ENCODE results near the gene DRAP1. TPM values are rescaled to one million over a fixed set of nuclear protein-coding genes. Genes with fewer than 3 reads are reported as not detected.

The DRAP1 gene
- total RNA-seq, 1 donor from 2014 or later, result 225 TPM

GRCh38 chr11:65941720-65942310 is 22.6 kb downstream of the DRAP1 start:
- DNase-seq (ENCODE audit: low read depth), result no peak
- H3K4me3 ChIP-seq (ENCODE audit: low read depth, low read length), result no peak overlapping the region
- TF ChIP-seq CTCF (conservative IDR thresholded peaks at IDR 0.05; ENCODE audit: low read depth, low read length), result no peak

- no peak for TF ChIP-seq CTCF (conservative IDR thresholded peaks at IDR 0.05; ENCODE audit: low read depth, low read length)
- H3K4me3 ChIP-seq (ENCODE audit: low read depth, low read length), result no peak overlapping the region
- DNase-seq (ENCODE audit: low read depth), result no peak
Observed at GRCh38 chr11:65942531-65942930, 23.3 kb downstream of the DRAP1 start.

- DNase-seq (ENCODE audit: low read depth), result no peak
- no peak overlapping the region for H3K4me3 ChIP-seq (ENCODE audit: low read depth, low read length)
- no peak for TF ChIP-seq CTCF (conservative IDR thresholded peaks at IDR 0.05; ENCODE audit: low read depth, low read length)
Observed at GRCh38 chr11:65944191-65944590, 25.0 kb downstream of the DRAP1 start.

GRCh38 chr11:65944767-65945166 is 25.5 kb downstream of the DRAP1 start:
- DNase-seq (ENCODE audit: low read depth), result no peak
- H3K4me3 ChIP-seq (ENCODE audit: low read depth, low read length), result no peak overlapping the region
- no peak for TF ChIP-seq CTCF (conservative IDR thresholded peaks at IDR 0.05; ENCODE audit: low read depth, low read length)

GRCh38 chr11:65945430-65945911 is 26.2 kb downstream of the DRAP1 start, which contains the start of gene TSGA10IP:
Gene TSGA10IP (plus strand): TSS chr11:65945480. CDS start chr11:65945676, 196 bp downstream.
- H3K4me3 ChIP-seq (ENCODE audit: low read depth, low read length), result no peak within 1 kb of the TSS
- no peak for DNase-seq (ENCODE audit: low read depth)
- TF ChIP-seq CTCF (conservative IDR thresholded peaks at IDR 0.05; ENCODE audit: low read depth, low read length), result no peak

- no peak for TF ChIP-seq CTCF (conservative IDR thresholded peaks at IDR 0.05; ENCODE audit: low read depth, low read length)
- no peak overlapping the region for H3K4me3 ChIP-seq (ENCODE audit: low read depth, low read length)
Observed at GRCh38 chr11:65945941-65946558, 26.8 kb downstream of the DRAP1 start.

GRCh38 chr11:65946655-65947054 is 27.4 kb downstream of the DRAP1 start:
- no peak for DNase-seq (ENCODE audit: low read depth)
- H3K4me3 ChIP-seq (ENCODE audit: low read depth, low read length), result no peak overlapping the region
- no peak for TF ChIP-seq CTCF (conservative IDR thresholded peaks at IDR 0.05; ENCODE audit: low read depth, low read length)

More at GRCh38 chr11:65945941-65946558, 26.8 kb downstream of the DRAP1 start:
- DNase-seq (ENCODE audit: low read depth), result no peak

Data from epithelial cell of proximal tubule (primary cell).